SK-N-SH (cell line): Measurements from ENCODE around the gene PDCD1. TPM values are rescaled to one million over a fixed set of nuclear protein-coding genes. Genes with fewer than 3 reads are reported as not detected.

Source experiments
- CTCF ChIA-PET: fragments of 300-600, 350-600 bp; formaldehyde crosslinking; extraction: SDS; loops from one replicate; lab custom pipeline; 2021; lab: Yijun Ruan, JAX
- POLR2A ChIA-PET: fragments of 350-600 bp; sonication (Branson Sonifier 250); formaldehyde crosslinking; extraction: SDS; loops from one replicate; lab custom pipeline; 2020; ENCODE audit warnings: antibody characterized with exemption, inconsistent platforms; lab: Yijun Ruan, JAX
- DNase-seq: peaks from one replicate; pipeline ENCODE4 v3.0.0; 2012
- H2AFZ ChIP-seq: fragments of 200-600 bp; sonication (generic); 2 replicates; pipeline ENCODE4 v1.8.1; 2016; ENCODE audit warnings: antibody characterized with exemption, mild to moderate bottlenecking, low read depth
- H3F3A ChIP-seq: fragments of 200-600 bp; sonication (generic); replicated peaks from 2 replicates; pipeline ENCODE3; 2016; ENCODE audit warnings: antibody characterized with exemption, mild to moderate bottlenecking; ENCODE audit not compliant: insufficient read depth
- H3K27ac ChIP-seq, 2 experiments: fragments of 200-500 bp in 1 of 2; fragments of 200-600 bp in 1 of 2; sonication (Bioruptor generic) in 1 of 2; sonication (generic), shearing (Covaris generic) in 1 of 2; 2 replicates each; pipeline versions ENCODE4 v1.5.1 to v1.6.1; 2014 to 2016; ENCODE audit warnings: low read depth in 2 of 2, inconsistent platforms in 1 of 2, low read length in 1 of 2, mild to moderate bottlenecking in 1 of 2, mixed read lengths in 1 of 2
- H3K27me3 ChIP-seq: fragments of 200-600 bp; sonication (generic), shearing (Covaris generic); 2 replicates; pipeline ENCODE4 v1.6.1; 2016; ENCODE audit warnings: mixed run types; ENCODE audit not compliant: insufficient read depth
- H3K36me3 ChIP-seq, 2 experiments: fragments of 200-500 bp in 1 of 2; fragments of 200-600 bp in 1 of 2; sonication (Bioruptor generic) in 1 of 2; sonication (generic) in 1 of 2; replicated peaks in 1 of 2; 2 replicates each; pipeline versions ENCODE3 to v1.5.1; 2014 to 2016; ENCODE audit warnings: low read length in 1 of 2, mild to moderate bottlenecking in 1 of 2; ENCODE audit not compliant: insufficient read depth in 2 of 2, control insufficient read depth in 1 of 2
- H3K4me1 ChIP-seq, 2 experiments: fragments of 200-500 bp in 1 of 2; fragments of 200-600 bp in 1 of 2; sonication (Bioruptor generic) in 1 of 2; sonication (generic), shearing (Covaris generic) in 1 of 2; 2 replicates each; pipeline versions ENCODE4 v1.5.1 to v1.6.1; 2014 to 2016; ENCODE audit warnings: low read depth in 1 of 2, low read length in 1 of 2, mixed run types in 1 of 2; ENCODE audit not compliant: insufficient read depth in 2 of 2, control insufficient read depth in 1 of 2
- H3K4me2 ChIP-seq: fragments of 200-600 bp; sonication (generic), shearing (Covaris generic); 2 replicates; pipeline ENCODE4 v1.6.1; 2017; ENCODE audit warnings: mixed run types
- H3K4me3 ChIP-seq, 2 experiments: fragments of 200-500 bp in 1 of 2; fragments of 200-600 bp in 1 of 2; sonication (Bioruptor generic) in 1 of 2; sonication (generic), shearing (Covaris generic) in 1 of 2; 2 replicates each; pipeline versions ENCODE4 v1.5.1 to v1.8.1; 2014 to 2016; ENCODE audit warnings: low read depth in 2 of 2, inconsistent platforms in 1 of 2, low read length in 1 of 2, mild to moderate bottlenecking in 1 of 2, mixed read lengths in 1 of 2, moderate library complexity in 1 of 2
- H3K79me2 ChIP-seq: fragments of 200-600 bp; sonication (generic); 2 replicates; pipeline ENCODE4 v1.8.1; 2017; ENCODE audit warnings: mild to moderate bottlenecking; ENCODE audit not compliant: insufficient read depth
- H3K9ac ChIP-seq: fragments of 200-600 bp; sonication (generic); 2 replicates; pipeline ENCODE4 v1.6.1; 2017; ENCODE audit warnings: mixed run types
- H3K9me2 ChIP-seq: fragments of 200-600 bp; sonication (generic); 2 replicates; pipeline ENCODE4 v1.6.1; 2017; ENCODE audit warnings: mixed run types
- H3K9me3 ChIP-seq: fragments of 200-600 bp; sonication (generic); 2 replicates; pipeline ENCODE4 v1.6.1; 2017; ENCODE audit warnings: mixed run types, mild to moderate bottlenecking, moderate library complexity
- H4K20me1 ChIP-seq: fragments of 200-600 bp; sonication (generic); 2 replicates; pipeline ENCODE4 v1.6.1; 2017; ENCODE audit warnings: mild to moderate bottlenecking, mixed run types; ENCODE audit not compliant: insufficient read depth
- ELF1 ChIP-seq: IDR thresholded peaks from 2 replicates; pipeline ENCODE4 v1.4.0; 2012
- EZH2phosphoT487 ChIP-seq: fragments of 200-600 bp; sonication (generic); IDR thresholded peaks from 2 replicates; pipeline ENCODE4 v1.6.1; 2017; ENCODE audit warnings: low read depth, mixed run types, mild to moderate bottlenecking, antibody characterized with exemption, moderate library complexity, borderline replicate concordance
- FOSL2 ChIP-seq: IDR thresholded peaks from 2 replicates; pipeline ENCODE4 v1.4.0; 2012; ENCODE audit warnings: low read depth, mild to moderate bottlenecking, moderate library complexity, borderline replicate concordance
- FOXM1 ChIP-seq: IDR thresholded peaks from 2 replicates; pipeline ENCODE4 v1.4.0; 2012; ENCODE audit warnings: low read depth, mild to moderate bottlenecking
- GABPA ChIP-seq: IDR thresholded peaks from 2 replicates; pipeline ENCODE4 v1.4.0; 2012; ENCODE audit warnings: low read depth, mild to moderate bottlenecking
- MAX ChIP-seq: IDR thresholded peaks from 2 replicates; pipeline ENCODE4 v1.4.0; 2012; ENCODE audit warnings: low read depth
- MEF2A ChIP-seq: IDR thresholded peaks from 2 replicates; pipeline ENCODE4 v1.4.0; 2012; ENCODE audit warnings: low read depth, borderline replicate concordance
- MXI1 ChIP-seq: IDR thresholded peaks from 2 replicates; pipeline ENCODE4 v1.6.1; 2012; ENCODE audit warnings: mild to moderate bottlenecking, low read depth, low read length, improper control_type of control experiment
- NFIC ChIP-seq: IDR thresholded peaks from 2 replicates; pipeline ENCODE4 v1.4.0; 2012; ENCODE audit warnings: borderline replicate concordance
- RCOR1 ChIP-seq: fragments of 150-350 bp; IDR thresholded peaks from 2 replicates; pipeline ENCODE4 v1.6.1; 2017; ENCODE audit warnings: antibody characterized with exemption, low read length
- RXRA ChIP-seq: IDR thresholded peaks from 2 replicates; pipeline ENCODE4 v1.4.0; 2012; ENCODE audit warnings: low read depth, mild to moderate bottlenecking, borderline replicate concordance
- TEAD4 ChIP-seq: IDR thresholded peaks from 2 replicates; pipeline ENCODE4 v1.4.0; 2012; ENCODE audit warnings: mild to moderate bottlenecking, borderline replicate concordance; ENCODE audit not compliant: insufficient read depth
- YY1 ChIP-seq: IDR thresholded peaks from 2 replicates; pipeline ENCODE4 v1.4.0; 2012; ENCODE audit warnings: low read depth, mild to moderate bottlenecking
- WGBS: methylation state at CpG from one replicate; pipeline ENCODE4 v1.1.6; 2017; ENCODE audit warnings: low lambda C conversion rate; 5-methylcytosine and 5-hydroxymethylcytosine counted together
- polyA plus RNA-seq, 3 experiments: library from polyadenylated mRNA; depleted of rRNA; stranded (reverse); fragments of >200 nt; gene quantifications; 2 replicates each; pipeline ENCODE4 v1.2.3, GENCODE V29; 2012
- TF ChIP-seq, protein P1 (sequence below): IDR thresholded peaks from 2 replicates; pipeline ENCODE4 v1.4.0; 2012; ENCODE audit warnings: low read depth, borderline replicate concordance
- TF ChIP-seq, protein P2 (sequence below): fragments of 150-350 bp; IDR thresholded peaks from 2 replicates; pipeline ENCODE4 v1.6.1; 2016; ENCODE audit warnings: mild to moderate bottlenecking, low read depth, low read length
- TF ChIP-seq, protein P3 (sequence below): IDR thresholded peaks from 2 replicates; pipeline ENCODE4 v1.4.0; 2012; ENCODE audit warnings: low read depth, borderline replicate concordance
- TF ChIP-seq, protein P4 (sequence below): fragments of 200-600 bp; sonication (generic); IDR thresholded peaks from 2 replicates; pipeline ENCODE4 v1.6.1; 2017; ENCODE audit warnings: antibody characterized with exemption, mild to moderate bottlenecking, moderate library complexity

The PDCD1 gene
- polyA plus RNA-seq, 1 of the 3 experiments (the other 2 are of a cell fraction): not detected

- no peaks in the 10 kb centered on the region for H4K20me1 ChIP-seq
- no peak within 1 kb of the TSS for H3K4me2 ChIP-seq
- POLR2A ChIA-PET: interaction anchor here (1.1 to 1.4 kb wide), 2 partner anchors 17 to 135 kb away, joined by 3 read pairs; partner anchors contain the start of gene D2HGDH
- H2AFZ ChIP-seq: no peak within 1 kb of the TSS
- no peak within 1 kb of the TSS for H3K27ac ChIP-seq
- CTCF ChIA-PET: interaction anchor here (0.8 to 3.3 kb wide), 7 partner anchors 8 to 204 kb away, joined by 3 to 20 read pairs (median 4); partner anchors contain the start of gene ING5
- H3K9ac ChIP-seq: no peak within 1 kb of the TSS
- no peaks in the 10 kb centered on the region for H3K27me3 ChIP-seq
- H3K4me3 ChIP-seq: no peak within 1 kb of the TSS
- TF ChIP-seq FOXM1: no peak
- TF ChIP-seq, protein P1, sequence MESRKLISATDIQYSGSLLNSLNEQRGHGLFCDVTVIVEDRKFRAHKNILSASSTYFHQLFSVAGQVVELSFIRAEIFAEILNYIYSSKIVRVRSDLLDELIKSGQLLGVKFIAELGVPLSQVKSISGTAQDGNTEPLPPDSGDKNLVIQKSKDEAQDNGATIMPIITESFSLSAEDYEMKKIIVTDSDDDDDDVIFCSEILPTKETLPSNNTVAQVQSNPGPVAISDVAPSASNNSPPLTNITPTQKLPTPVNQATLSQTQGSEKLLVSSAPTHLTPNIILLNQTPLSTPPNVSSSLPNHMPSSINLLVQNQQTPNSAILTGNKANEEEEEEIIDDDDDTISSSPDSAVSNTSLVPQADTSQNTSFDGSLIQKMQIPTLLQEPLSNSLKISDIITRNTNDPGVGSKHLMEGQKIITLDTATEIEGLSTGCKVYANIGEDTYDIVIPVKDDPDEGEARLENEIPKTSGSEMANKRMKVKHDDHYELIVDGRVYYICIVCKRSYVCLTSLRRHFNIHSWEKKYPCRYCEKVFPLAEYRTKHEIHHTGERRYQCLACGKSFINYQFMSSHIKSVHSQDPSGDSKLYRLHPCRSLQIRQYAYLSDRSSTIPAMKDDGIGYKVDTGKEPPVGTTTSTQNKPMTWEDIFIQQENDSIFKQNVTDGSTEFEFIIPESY: no peak
- H3F3A ChIP-seq: peaks cover 4% of the 10 kb centered on the region
- WGBS: 63% methylated on average over 12 of the region's 33 CpGs
- no peaks in the 10 kb centered on the region for H3K9me3 ChIP-seq
- no peaks in the 10 kb centered on the region for H3K9me2 ChIP-seq
- peak; percentile 38 for DNase-seq
- no peaks in the 10 kb centered on the region for H3K79me2 ChIP-seq
- no peaks in the 10 kb centered on the region for H3K36me3 ChIP-seq
- H3K4me1 ChIP-seq: peaks cover 0 to 4% of the 10 kb centered on the region in 2 experiments; a peak in 1 of 4 replicates
Observed at GRCh38 chr2:241869087-241869961, 10.6 kb upstream of the PDCD1 start, which contains the start of gene RTP5. Gene RTP5, plus strand, starts transcription at chr2:241869729. Its CDS starts 28 bp downstream, at chr2:241869757.

GRCh38 chr2:241868661-241869081 lies 10.0 kb upstream of the PDCD1 start:
- Histone ChIP-seq H3K27ac (no peak overlapping the region), H3K9me3 (no peaks in the 10 kb centered on the region), H3F3A (peaks cover 4% of the 10 kb centered on the region), H3K36me3 (no peaks in the 10 kb centered on the region), H3K9me2 (no peaks in the 10 kb centered on the region), H3K79me2 (no peaks in the 10 kb centered on the region), H2AFZ (no peak overlapping the region), H3K4me2 (no peak overlapping the region), H3K4me3 (no peak overlapping the region), H3K9ac (no peak overlapping the region), H3K27me3 (no peaks in the 10 kb centered on the region), H3K4me1 (peaks cover 0 to 4% of the 10 kb centered on the region in 2 experiments; a peak in 1 of 4 replicates), H4K20me1 (no peaks in the 10 kb centered on the region)
- CTCF ChIA-PET: interaction anchor here (0.7 to 3.3 kb wide), 9 partner anchors 9 to 203 kb away, joined by 3 to 20 read pairs (median 4); partner anchors contain the start of gene ING5
- peak; percentile 57 for DNase-seq
- POLR2A ChIA-PET: interaction anchor here (1.1 to 1.4 kb wide), 2 partner anchors 16 to 134 kb away, joined by 3 read pairs; partner anchors contain the start of gene D2HGDH
- 55% methylated on average over 14 of the region's 15 CpGs for WGBS
- TF ChIP-seq TEAD4 (no peak), MEF2A (no peak), RXRA (no peak), MXI1 (no peak), GABPA (no peak), MAX (no peak), NFIC (no peak), ELF1 (no peak), EZH2phosphoT487 (no peak), FOSL2 (no peak), RCOR1 (no peak), YY1 (no peak)
- TF ChIP-seq, protein P2, sequence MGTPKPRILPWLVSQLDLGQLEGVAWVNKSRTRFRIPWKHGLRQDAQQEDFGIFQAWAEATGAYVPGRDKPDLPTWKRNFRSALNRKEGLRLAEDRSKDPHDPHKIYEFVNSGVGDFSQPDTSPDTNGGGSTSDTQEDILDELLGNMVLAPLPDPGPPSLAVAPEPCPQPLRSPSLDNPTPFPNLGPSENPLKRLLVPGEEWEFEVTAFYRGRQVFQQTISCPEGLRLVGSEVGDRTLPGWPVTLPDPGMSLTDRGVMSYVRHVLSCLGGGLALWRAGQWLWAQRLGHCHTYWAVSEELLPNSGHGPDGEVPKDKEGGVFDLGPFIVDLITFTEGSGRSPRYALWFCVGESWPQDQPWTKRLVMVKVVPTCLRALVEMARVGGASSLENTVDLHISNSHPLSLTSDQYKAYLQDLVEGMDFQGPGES: no peak
- TF ChIP-seq, protein P3, sequence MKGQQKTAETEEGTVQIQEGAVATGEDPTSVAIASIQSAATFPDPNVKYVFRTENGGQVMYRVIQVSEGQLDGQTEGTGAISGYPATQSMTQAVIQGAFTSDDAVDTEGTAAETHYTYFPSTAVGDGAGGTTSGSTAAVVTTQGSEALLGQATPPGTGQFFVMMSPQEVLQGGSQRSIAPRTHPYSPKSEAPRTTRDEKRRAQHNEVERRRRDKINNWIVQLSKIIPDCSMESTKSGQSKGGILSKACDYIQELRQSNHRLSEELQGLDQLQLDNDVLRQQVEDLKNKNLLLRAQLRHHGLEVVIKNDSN: no peak
- TF ChIP-seq, protein P4, sequence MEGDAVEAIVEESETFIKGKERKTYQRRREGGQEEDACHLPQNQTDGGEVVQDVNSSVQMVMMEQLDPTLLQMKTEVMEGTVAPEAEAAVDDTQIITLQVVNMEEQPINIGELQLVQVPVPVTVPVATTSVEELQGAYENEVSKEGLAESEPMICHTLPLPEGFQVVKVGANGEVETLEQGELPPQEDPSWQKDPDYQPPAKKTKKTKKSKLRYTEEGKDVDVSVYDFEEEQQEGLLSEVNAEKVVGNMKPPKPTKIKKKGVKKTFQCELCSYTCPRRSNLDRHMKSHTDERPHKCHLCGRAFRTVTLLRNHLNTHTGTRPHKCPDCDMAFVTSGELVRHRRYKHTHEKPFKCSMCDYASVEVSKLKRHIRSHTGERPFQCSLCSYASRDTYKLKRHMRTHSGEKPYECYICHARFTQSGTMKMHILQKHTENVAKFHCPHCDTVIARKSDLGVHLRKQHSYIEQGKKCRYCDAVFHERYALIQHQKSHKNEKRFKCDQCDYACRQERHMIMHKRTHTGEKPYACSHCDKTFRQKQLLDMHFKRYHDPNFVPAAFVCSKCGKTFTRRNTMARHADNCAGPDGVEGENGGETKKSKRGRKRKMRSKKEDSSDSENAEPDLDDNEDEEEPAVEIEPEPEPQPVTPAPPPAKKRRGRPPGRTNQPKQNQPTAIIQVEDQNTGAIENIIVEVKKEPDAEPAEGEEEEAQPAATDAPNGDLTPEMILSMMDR: no peak
